GM11168 (cell line): ENCODE data around the gene SLC43A1.

ENCODE experiments used
- in situ Hi-C: fragments of 300-500 bp; cut with MboI; formaldehyde crosslinking; loops from one replicate; pipeline ENCODE4 v1.12.0; 2022; ENCODE audit warnings: low sequenced_read_pairs; ENCODE audit not compliant: unreplicated experiment

SLC43A1 gene

DNA sequence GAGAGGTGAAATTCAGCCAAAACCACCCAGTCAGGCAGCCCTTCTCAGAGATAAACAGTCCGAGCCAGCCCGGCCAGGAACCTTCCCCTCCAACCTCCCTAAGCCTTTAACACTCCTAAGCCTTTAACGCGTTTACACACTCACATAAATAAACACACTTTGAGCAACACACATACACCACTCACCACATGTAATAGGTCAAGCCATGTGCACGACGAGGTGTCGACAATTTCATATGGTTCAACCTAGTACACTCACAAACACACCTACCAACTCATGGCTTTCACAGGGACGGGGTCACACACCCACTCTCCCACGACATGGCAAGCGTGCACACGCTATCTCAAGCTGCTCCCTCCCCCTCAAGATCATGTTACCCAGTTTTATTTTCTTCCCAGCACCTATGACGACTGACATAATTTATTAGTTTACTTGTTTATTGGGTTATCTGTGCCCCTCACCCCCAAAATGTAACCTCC lies 15.5 kb downstream of the SLC43A1 start:
- in situ Hi-C loops, result no loop called here

DNA sequence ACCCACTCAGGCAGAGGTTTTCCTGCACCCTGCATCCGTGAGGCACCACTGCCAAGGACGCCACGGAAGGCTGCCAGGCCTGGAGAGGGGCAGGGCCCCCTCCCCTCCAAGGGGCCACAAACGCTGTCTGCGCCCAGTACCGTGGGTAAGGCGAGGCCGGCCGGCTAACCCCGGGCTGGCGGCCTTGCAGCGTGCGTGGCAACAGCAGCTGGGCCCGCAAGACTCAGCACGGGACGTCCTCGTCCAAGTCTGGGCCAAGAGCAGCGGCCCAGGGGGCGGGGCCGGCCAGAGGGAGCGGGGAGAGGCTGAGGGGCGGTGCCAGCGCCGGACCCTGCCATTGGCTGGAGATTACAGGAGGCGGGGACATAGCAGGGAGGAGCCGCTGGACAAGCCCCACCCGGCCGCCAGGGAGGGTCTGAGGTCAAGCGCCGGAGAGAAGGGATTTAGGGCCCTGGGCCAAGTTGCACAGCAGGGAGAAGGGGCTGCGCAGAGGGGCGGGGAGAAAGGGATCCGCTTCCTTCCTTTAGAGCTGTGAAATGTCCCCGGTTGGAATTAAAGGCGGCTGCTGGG lies 16.0 kb downstream of the SLC43A1 start:
- in situ Hi-C loops, result no loop called here

DNA sequence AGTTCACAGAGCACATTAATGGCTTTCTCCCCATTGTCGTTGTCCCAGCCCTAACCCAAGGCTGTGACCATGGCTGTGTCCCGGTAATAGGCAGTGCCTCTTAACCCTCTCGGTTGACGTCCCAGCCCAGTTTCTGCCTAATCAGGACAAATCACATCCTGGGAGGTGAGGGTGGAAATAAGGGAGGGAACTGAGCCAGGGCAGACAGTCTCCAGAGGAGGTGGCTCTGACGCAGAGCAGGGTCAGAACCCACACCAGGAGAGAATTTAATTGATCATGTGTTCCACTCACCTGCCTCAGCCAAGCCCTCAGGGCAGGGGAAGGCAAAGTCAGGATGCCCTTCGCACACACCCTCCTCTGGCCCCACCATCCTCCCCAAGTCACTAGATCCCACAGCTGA lies 17.0 kb downstream of the SLC43A1 start:
- in situ Hi-C loops, result no loop called here

DNA sequence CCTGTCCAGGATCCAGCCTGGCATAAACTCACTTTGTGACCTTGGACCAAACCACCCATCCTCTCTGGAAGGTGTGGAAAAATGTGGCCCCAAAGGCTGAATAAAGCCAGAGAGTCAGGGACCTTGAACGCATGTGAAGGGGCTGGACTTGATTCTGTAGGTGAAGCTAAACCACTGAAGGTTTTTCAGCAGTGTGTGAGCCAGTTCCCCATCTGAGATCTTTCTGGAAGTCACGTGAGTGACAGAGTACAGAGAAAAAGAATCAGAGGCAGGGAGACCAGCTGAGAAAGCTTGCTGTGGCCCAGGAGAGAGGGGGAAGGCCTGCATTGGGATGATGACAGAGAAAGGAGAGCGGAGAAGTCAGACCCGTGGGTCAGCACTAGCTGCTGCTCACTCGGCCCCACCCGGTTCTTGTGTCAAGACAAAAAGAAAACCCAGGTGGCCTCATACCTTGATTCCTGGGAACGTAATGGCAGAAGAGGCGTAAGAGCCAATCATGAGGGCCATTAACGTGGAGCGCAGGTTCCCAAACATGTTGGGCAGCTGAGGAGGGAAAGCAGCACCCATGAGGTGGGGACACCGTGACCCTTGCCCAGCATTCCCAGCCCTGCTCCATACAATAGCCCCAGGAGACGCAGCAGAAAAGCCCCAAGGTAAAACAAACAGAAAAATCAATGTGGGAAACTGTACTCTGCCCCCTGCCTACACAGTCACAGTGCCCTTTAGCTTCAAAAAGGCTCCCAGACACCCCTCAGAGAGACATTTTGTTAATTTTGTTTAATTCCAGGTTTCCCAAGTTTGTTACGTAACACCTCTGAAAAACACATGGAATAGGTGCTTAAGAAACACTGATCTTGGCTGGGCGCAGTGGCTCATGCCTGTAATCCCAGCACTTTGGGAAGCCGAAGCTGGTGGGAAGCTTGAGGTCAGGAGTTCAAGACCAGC lies 17.9 kb downstream of the SLC43A1 start:
- in situ Hi-C loops, result no loop called here

DNA sequence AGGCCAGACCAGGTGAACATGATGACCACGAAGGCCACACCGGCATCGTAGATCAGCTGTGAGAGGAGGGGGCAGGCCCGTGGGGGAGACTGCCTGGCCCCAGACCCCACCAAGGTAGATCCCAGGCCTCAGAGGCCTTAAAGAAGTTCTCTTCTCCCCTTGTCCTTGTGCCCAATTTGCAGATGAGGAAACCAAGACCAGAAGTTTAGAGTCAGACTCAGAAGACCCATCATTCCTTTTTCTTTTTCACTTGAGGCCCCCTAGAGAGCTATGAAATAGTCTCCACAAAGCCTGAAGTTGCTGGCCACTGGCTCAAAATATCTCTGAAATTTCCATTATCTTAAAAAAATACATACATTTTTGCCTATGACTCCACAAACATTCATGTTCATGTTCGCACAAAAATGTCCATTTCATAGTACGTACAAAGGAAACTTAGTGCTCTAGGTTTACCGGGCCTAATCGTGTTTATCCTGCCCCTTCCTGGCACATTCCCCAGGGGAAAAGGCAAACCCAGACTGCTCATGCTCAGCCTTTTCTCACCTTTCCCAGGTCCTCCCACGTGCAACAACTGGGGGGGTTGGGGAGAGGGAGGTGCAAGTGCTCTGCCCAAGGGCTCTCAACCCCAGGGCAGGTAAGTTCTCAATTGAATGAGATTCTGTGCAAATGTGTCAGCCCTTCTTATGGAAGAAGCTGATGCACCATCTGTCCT lies 19.2 kb downstream of the SLC43A1 start:
- in situ Hi-C loops, result no loop called here

DNA sequence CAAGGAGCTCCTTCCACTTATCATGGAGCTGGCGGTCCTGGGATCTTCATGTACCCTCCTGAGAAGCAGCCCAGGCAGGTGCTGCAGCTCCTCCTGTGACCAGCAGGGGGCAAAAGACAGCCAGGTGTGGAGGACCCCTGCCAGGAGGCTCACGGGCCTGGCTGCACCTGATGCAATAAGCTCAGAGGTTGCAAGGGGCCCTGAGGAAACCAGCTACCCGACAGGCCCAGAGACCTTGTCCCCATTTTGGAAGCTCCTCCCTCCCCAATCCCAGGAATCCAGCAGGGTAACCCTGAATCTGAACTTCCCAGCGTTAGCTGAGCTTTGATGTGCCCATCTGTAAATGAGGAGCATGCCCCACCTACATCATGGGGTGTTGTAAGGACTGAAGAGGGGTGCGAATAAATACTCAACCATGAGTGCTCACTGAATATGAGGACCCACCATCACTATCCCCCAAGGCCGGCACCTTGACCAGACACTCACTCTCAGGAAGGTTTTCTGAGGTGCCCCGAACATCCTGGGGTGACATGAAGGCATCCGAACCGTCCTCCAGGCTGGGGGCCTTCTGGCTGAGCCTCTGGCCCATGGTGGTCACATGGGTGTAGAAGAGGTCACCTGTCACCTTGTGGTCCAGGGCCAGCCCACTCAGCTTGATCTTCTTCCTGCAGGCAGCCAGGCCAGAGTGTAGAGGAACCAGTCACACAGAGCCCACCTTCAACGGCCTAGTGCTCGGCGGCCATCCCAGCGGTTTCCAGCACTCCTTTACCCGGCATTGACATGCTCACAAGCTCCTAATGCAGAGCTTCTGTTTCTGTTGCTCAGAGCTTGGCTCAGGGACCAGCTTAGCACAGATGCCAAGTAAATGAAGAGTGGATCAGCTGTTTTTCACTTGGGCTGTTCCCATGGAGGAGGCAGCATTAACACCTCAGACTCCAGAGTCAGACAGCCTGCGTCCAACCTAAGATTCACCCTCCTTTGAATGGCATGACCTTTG lies 21.7 kb downstream of the SLC43A1 start:
- in situ Hi-C loops, result loop anchor here (5.0 kb wide), 1 partner anchor 33 kb away; no protein-coding TSS in a partner anchor

DNA sequence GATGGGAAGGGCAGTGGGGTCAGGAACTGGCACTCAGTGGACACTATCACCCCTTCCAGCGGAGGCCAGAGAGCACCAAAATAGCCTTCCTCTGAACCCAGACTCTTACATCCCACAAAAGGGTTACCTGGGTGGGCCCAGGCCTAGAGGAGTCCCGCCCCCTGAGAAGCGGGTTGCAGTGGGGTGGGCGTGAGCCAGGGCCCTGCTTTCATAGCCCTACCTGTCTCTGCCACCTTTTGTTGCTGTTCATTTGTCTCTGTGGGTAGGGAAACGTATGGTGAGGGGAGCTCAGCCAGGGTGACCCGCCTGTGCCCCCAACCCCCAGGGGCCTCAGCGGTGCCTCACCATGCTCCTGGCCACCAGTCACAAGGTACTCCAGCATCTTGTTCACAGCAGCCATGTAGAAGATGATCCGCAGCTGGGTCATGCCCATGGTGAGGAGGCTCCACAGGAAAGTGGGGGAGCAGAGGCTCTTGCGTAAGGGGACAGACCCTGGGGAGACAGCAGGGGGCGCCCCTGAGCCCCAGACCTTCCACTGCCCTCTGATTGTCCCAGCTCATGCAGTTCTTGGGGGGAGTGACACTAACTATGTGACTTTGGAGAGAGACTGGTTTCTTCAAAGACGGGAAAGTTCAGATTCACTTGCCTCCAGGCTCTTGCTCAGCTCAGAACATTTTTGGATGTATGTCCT lies 24.0 kb downstream of the SLC43A1 start:
- in situ Hi-C loops, result loop anchor here (5.0 kb wide), 1 partner anchor 36 kb away; no protein-coding TSS in a partner anchor

DNA sequence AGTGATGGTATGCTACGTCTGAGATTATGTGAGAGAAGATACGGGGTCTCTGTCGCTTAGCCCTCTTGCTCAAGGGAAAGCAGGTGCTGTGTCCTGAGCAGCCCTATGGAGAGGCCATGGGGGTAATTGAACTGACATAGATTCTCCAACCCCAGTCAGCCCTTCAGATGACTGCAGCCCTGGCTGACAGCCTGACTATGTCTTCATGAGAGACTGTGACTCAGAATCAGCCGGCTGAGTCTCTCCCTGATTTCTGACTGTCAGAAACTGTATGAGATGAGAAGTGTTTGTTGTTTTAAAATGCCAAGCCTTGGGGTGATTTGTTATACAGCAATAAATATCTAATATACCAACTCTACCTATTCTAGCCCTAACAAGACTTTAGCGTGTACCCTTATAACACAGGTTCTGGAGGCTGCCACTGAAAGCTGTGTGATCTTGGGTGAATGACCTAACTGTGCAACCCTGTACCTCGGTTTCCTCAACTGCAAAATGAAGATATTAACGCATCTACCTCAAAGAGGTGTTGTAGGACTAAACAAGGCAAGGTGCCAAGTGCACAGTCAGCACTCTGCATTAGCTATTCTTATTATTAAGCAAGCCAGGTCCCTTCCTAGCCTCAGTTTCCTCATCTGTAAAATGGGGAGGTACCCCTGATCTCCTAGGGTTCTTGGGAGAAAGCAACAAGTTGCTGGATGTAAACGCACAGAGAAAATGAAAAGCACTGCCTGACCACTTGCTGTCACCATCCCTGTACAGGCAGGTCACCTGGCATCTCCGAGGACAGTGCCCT lies 24.9 kb downstream of the SLC43A1 start:
- in situ Hi-C loops, result loop anchor here (5.0 kb wide), 1 partner anchor 37 kb away; no protein-coding TSS in a partner anchor

DNA sequence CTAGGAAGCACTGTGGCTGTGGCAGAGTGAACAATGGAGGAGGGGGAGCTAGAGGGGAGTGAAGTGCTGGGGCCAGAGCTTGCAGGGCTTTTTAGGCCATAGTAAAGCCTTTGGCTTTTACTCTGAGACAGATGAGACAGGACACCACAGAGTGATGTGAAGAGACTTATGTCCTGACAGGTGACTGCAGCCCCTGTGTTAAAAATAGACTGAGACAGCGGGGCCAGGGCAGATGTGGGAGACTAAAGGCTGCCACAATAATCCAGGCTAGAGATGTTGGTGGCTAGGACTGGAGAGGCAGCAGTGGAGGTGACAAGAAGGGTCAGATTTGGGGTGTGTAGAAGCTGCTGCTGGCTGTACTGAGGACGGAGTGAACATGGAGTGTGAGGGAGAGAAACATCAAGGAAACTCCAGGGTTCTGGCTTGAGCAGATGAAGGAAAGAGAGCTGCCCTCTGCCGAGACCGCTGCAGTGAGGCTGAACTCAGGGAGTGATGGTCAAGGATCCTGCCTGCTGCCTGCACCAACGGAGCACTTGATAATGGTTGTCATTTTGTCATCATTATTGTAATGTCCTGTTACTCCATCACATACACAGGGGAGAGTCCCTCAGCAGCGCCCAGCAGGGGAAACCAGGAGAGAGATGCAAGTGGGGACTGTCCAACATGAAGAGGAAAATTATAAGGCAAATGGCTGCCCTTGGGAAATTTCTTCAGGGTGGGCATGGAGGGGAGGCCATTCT lies 27.4 kb downstream of the SLC43A1 start:
- in situ Hi-C loops, result no loop called here

DNA sequence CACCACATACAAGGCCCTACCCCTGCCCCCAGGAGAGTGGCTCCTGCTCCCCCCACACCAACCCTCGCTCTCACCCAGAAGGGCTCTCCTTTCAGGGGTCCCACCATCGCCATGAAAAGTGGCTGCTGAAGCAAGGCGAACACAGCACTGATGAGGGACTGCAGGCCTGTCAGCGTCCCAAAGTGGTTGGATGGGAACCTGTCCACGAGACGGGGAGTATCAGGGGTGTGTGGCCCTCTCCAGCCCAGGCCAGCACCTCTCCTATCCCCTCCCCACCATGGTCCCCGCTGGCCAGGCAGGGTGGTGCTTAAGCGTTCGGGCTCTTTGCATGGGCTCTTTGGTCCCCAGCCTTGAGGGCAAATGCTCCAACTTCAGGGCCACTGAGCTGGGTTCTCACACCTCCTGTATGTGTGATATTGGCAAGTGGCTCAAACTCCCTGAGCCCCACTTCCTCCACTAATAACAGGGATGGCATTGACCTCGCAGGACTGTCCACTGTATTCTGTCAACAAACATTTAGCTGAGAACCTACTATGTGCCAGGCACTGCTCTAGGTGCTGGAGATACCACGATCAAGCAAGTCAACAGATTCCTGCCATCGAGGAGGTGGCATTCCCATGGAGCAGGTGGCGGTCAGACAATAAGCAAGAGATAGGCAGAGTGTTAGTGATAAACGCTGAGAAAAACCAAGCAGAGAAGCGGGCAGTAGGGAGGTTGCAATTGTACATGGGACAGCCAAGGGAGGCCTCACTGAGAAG lies 28.3 kb downstream of the SLC43A1 start:
- in situ Hi-C loops, result no loop called here

DNA sequence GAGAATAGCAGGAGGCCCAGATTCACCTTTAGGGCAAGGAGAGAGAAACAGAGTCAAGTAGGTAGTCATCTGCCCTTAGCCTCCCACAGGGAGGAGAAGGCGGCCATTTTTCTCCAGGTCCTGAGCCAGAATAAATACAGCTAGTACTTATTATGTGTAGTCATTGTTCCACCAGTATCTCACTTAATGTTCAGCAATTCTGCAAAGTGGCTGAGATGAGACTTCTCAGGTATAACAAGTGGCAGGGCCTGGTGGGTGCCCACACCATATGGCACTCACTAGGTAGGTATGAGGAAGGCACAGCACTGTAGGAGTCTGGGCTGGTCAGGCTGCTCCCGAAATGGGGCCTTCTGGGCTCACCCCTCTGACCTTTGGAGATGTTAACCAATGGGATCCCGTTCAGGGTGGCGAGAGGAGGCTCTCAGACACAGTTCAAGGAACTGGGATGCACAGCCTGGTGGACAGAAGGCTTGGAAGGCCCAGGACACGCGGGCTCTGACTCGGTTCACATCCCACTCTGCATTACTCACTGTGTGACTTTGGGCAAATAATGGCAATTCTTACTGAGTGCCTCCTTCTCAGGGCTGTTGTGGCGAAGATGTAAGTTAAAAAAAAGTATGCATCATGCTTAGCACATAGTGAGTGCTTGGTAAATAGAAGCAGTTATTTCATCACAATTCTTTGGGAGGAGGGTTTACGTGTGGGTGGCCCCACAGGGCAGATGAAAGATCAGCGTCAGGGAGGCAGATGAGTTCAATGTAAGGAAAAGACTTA lies 30.1 kb downstream of the SLC43A1 start:
- in situ Hi-C loops, result no loop called here

DNA sequence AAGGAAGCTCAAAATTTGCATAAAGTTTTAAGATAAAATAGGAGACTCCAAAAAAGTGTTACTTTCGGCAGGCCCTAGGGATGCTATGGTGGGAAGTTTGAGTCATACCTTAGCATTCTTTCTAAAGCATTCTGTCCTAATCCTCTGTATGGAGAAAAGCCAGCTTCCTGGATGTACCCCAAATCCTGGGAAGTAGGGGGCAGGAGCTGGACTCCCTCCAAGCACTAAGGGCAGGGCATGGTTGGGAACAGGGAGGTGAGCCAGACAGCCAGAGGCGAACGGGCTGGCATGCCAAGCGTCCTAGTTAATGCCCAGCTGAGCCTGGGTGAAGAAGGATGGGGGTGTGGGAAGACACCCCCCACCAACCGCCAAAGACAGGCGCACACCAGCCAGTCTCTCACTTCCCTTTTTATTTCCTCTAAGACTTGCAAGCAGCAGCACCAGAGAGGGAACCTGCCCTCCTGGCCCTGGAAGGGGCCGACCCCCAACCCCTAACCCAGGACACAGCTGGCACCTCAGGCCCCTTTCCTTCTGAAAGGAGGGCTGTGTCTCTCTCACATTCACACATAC lies 31.3 kb downstream of the SLC43A1 start:
- in situ Hi-C loops, result no loop called here

DNA sequence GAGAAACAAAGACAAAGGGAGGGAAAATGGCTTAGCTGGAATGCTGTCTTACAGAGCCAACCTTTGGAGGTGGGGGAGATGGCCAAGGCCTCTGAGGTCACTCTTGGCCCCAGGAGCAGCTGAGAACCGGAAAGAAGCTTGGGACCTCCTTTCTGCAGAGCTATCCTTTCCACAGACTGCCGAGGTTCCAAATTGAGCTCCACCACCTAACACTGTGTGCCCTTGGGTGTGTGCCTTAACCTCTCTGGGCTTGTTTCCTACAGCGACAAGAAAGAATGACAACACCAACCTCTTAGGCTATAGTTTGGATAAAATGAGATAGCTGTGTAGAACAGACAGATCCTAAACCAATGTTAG lies 32.0 kb downstream of the SLC43A1 start:
- in situ Hi-C loops, result no loop called here

DNA sequence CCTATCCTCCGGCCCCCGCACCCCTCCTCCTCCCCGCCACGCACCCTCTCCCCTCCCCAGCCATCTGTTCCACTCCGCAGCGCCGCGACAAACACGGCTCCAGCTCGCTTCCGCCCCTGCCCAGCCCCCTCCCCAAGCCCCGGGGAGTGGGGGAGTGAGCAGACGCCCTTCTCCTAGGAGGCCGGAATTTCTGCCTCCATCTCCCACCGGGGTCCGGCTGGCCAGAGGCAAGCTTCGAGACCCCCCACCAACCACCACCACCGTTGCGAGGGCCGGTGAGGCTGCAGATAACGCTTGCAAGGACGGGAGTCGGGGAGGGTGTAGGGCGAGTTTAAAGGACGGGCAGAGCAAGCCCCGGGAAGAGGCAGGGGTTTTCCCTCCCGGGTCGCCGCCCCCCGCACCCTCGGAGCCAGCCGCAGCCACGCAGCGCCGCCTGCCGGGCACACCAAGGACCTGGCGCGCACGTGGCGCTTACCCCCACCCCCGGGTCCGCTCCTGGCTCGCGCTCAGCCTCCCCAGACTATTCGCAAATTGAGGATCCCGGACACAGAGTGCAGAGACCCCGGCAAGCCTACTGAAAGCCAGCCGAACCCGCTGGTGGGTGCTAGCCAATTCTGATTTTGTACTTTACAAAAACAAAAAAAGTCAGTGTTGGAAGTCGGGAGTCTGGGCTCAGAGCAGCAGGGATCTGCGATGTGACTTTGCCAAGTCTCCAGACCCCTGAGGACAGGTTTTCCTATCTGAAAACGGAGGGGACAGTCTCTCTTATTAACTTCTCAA lies 32.5 kb downstream of the SLC43A1 start:
- in situ Hi-C loops, result no loop called here
